ENCODE measurements around the gene ANGPTL8. TPM values are rescaled to one million over a fixed set of nuclear protein-coding genes. Genes with fewer than 3 reads are reported as not detected.
A peak's percentile ranks its signal among the peaks of the same experiment; 100 is the strongest.

Gene ANGPTL8
- total RNA-seq, 4 donors from 2014 or later = 2.0 TPM; not detected in 3

DNA sequence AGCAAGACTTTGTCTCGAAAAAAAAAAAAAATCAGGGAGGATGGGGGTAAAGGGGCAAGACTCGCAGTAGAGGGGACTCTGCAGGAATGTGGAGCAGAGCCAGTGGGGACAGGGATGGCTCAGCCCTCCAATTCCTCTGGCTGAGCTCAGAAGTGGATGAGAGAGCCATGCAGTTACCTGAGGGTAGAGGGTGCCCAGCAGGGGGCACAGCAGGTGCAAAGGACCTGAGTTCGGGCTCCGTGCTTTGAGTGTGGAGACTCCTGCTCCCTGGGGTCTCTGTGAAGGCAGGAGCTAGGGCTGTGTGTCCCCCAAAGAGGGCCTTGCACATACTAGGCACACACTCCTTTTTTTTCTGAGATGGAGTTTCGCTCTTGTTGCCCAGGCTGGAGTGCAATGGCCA is 15.2 kb downstream of the ANGPTL8 start:
- H3K36me3 ChIP-seq = peaks cover 0 to 40% of the 10 kb centered on the region in 2 donors
- no peaks in the 10 kb centered on the region for H3K27me3 ChIP-seq
- WGBS, 2 donors (ENCODE audit: low coverage in 1 of 2) = 96 to 100% methylated on average over 1 to 5 of the region's 5 CpGs
- H3K4me3 ChIP-seq = no peak overlapping the region
- H3K27ac ChIP-seq = peak overlapping the region in 1 of 4 donors; percentile 61
- TF ChIP-seq EP300 (IDR thresholded peaks at IDR 0.05) (no peak), POLR2AphosphoS5 (IDR thresholded peaks at IDR 0.05) (no peak), POLR2A (IDR thresholded peaks at IDR 0.05) (no peak)
- TF ChIP-seq, protein P1, sequence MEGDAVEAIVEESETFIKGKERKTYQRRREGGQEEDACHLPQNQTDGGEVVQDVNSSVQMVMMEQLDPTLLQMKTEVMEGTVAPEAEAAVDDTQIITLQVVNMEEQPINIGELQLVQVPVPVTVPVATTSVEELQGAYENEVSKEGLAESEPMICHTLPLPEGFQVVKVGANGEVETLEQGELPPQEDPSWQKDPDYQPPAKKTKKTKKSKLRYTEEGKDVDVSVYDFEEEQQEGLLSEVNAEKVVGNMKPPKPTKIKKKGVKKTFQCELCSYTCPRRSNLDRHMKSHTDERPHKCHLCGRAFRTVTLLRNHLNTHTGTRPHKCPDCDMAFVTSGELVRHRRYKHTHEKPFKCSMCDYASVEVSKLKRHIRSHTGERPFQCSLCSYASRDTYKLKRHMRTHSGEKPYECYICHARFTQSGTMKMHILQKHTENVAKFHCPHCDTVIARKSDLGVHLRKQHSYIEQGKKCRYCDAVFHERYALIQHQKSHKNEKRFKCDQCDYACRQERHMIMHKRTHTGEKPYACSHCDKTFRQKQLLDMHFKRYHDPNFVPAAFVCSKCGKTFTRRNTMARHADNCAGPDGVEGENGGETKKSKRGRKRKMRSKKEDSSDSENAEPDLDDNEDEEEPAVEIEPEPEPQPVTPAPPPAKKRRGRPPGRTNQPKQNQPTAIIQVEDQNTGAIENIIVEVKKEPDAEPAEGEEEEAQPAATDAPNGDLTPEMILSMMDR (IDR thresholded peaks at IDR 0.05) = no peak
- H3K9me3 ChIP-seq = no peaks in the 10 kb centered on the region
- peaks cover 0 to 37% (median 0%) of the 10 kb centered on the region in 3 donors for H3K4me1 ChIP-seq
- ATAC-seq = no peak

DNA sequence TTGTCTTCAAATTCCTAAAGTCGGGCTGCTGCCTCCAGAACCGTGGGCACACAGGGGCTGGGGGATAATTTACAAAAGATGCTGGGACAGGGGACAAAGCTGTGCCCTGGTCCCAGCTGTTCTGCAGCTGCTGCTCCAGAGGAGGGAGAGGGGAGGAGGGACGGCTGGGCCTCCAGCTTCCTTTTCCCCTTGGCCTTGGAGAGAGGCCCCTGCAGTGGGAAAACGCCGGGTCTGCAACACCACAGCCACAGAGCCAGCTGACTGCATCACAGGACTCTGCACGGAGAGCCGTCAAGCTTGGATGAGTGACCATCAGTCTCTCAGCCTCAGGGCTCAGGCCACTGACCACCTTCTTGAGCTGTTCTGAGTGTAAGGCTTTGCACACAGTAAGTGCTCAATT is 16.8 kb downstream of the ANGPTL8 start:
- Histone ChIP-seq H3K4me3 (no peak overlapping the region), H3K4me1 (peaks cover 0 to 39% (median 0%) of the 10 kb centered on the region in 3 donors), H3K27me3 (no peaks in the 10 kb centered on the region), H3K27ac (peak overlapping the region in 2 of 4 donors; percentile 53 to 58), H3K9me3 (no peaks in the 10 kb centered on the region), H3K36me3 (peaks cover 0 to 25% of the 10 kb centered on the region in 2 donors)
- TF ChIP-seq, protein P1 (IDR thresholded peaks at IDR 0.05) = no peak
- TF ChIP-seq POLR2AphosphoS5 (IDR thresholded peaks at IDR 0.05) (no peak), POLR2A (IDR thresholded peaks at IDR 0.05) (no peak), EP300 (IDR thresholded peaks at IDR 0.05) (no peak)
- ATAC-seq = peak; percentile 49
- 8 to 38% methylated on average over 2 to 3 of the region's 7 CpGs for WGBS, 2 donors (ENCODE audit: low coverage in 1 of 2)

DNA sequence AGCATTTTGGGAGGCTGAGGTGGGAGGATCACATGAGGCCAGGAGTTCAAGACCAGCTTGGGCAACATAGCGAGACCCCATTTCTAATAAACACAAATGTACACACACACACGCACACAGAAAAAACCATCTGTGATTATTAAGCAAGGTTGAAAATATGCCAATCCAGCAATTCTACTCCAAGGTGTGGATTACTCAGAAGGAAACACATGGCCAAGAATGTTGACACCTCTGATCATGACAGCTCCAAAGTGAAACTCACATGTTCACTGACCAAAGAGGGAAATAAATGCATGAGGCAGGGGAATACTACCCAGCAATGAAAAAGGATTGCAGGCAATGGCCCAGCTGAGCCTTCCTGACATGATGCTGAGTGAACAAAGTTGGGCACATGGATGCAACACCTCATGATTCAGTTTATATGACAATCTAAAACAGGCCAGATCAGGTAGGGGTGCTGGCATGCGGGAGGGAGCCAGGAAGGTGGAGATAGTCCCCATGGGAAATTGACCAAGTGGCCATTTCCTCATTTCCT is 18.5 kb downstream of the ANGPTL8 start:
- 86 to 100% methylated on average over 1 to 3 of the region's 3 CpGs for WGBS, 2 donors (ENCODE audit: low coverage in 1 of 2)
- no peak overlapping the region for H3K4me3 ChIP-seq
- no peak overlapping the region for H3K27ac ChIP-seq
- TF ChIP-seq, protein P1 (IDR thresholded peaks at IDR 0.05) = no peak
- no peak for TF ChIP-seq POLR2A (IDR thresholded peaks at IDR 0.05)
- no peak for TF ChIP-seq EP300 (IDR thresholded peaks at IDR 0.05)
- TF ChIP-seq POLR2AphosphoS5 (IDR thresholded peaks at IDR 0.05) = no peak
- peaks cover 0 to 8% of the 10 kb centered on the region in 2 donors for H3K36me3 ChIP-seq
- H3K27me3 ChIP-seq = no peaks in the 10 kb centered on the region
- no peak for ATAC-seq
- no peaks in the 10 kb centered on the region for H3K9me3 ChIP-seq
- H3K4me1 ChIP-seq = peaks cover 0 to 42% (median 4%) of the 10 kb centered on the region in 3 donors

DNA sequence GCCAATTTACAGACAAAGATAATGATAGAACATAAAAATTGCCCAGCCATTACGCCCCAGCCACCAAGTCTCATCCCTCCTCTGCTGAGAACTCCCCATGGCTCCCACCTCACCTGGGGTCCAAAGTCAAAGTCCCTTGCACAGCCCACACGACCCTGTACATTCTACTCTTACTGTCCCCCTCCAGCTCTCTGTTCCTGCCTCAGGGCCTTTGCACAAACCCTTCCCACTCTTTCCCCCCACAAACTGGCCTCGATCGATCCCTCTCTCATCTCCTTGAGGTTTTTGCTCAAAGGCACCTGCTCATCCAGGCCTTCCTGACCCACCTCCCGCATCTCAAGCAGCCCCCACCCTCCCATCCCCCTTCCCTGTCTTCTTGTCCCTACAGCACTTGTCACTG is 21.6 kb downstream of the ANGPTL8 start:
- Histone ChIP-seq H3K27me3 (no peaks in the 10 kb centered on the region), H3K27ac (peak overlapping the region in 3 of 4 donors; percentile 82 to 93 (median 83)), H3K4me1 (peaks cover 0 to 31% (median 4%) of the 10 kb centered on the region in 3 donors), H3K4me3 (peak overlapping the region in 1 of 2 donors; percentile 97), H3K36me3 (no peaks in the 10 kb centered on the region), H3K9me3 (no peaks in the 10 kb centered on the region)
- ATAC-seq = no peak
- 73 to 85% methylated on average over 4 to 5 of the region's 5 CpGs for WGBS, 2 donors (ENCODE audit: low coverage in 1 of 2)
- TF ChIP-seq, protein P1 (IDR thresholded peaks at IDR 0.05) = no peak
- TF ChIP-seq EP300 (IDR thresholded peaks at IDR 0.05) = no peak
- no peak for TF ChIP-seq POLR2AphosphoS5 (IDR thresholded peaks at IDR 0.05)
- TF ChIP-seq POLR2A (IDR thresholded peaks at IDR 0.05) = no peak

DNA sequence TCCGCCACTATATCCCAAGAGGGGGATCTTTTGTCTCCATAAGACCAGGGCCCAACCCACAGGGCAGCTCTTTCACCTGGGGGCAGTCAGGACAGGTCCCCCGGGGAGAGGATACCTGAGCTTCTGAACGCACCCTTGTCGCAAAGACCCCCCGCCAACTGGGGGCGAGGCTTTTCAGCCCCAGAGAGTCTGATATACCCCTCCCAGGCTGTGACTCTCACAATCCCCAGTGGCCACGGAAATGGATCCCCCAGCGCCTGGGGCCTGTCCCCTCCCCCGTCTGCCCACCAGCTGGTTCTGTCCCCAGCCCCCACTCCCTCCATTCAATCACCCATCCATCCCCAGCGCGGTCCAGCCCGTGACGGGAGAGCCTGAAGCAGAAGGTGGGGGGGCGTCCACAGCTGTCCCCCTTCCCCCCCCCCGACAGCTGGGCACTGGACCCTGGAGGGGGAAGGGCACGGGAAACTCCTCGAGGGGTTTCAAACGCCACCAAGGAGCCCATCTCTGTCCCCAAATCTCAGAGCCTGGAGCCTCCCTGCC is 22.1 kb downstream of the ANGPTL8 start:
- WGBS, 2 donors (ENCODE audit: low coverage in 1 of 2) = 31% methylated on average over 10 of the region's 18 CpGs; no CpG with 5 or more reads in 1 of the 2 donors
- H3K27me3 ChIP-seq = no peaks in the 10 kb centered on the region

More for the DNA sequence above, 22.1 kb downstream of the ANGPTL8 start:
- Histone ChIP-seq H3K27ac (peak overlapping the region in 3 of 4 donors; percentile 82 to 93 (median 83)), H3K4me1 (peaks cover 0 to 26% (median 4%) of the 10 kb centered on the region in 3 donors), H3K9me3 (no peaks in the 10 kb centered on the region), H3K4me3 (peak overlapping the region; percentile 87 to 97), H3K36me3 (no peaks in the 10 kb centered on the region)
- ATAC-seq = no peak
- TF ChIP-seq, protein P1 (IDR thresholded peaks at IDR 0.05) = no peak
- TF ChIP-seq EP300 (IDR thresholded peaks at IDR 0.05) (no peak), POLR2AphosphoS5 (IDR thresholded peaks at IDR 0.05) (no peak), POLR2A (IDR thresholded peaks at IDR 0.05) (no peak)

Data from gastroesophageal sphincter (tissue), 4 donors.